Panc1 (cell line): ENCODE data around the gene KCNG1. TPM values are rescaled to one million over a fixed set of nuclear protein-coding genes. Genes with fewer than 3 reads are reported as not detected.

Experiments used
- ATAC-seq: fragments of 200-7000 bp; cut with Tn5 transposase; 2 replicates; pipeline ENCODE4 v1.9.1; 2020; ENCODE audit warnings: mild to moderate bottlenecking, moderate library complexity
- BruUV-seq: library from RNA; stranded (reverse); fragments of 400-500 nt; replicated peaks from 2 replicates; lab custom pipeline; 2021; lab: Mats Ljungman, UMichigan
- CTCF ChIA-PET: fragments of 300-600 bp; sonication (Branson Sonifier 250); formaldehyde crosslinking; loops from one replicate; lab custom pipeline; 2022; ENCODE audit warnings: antibody characterized with exemption; lab: Charles Lee
- POLR2A ChIA-PET: fragments of 300-600 bp; sonication (Branson Sonifier 250); formaldehyde crosslinking; loops from one replicate; lab custom pipeline; 2022; ENCODE audit warnings: antibody characterized with exemption; lab: Charles Lee
- DNase-seq: peaks from one replicate; pipeline ENCODE4 v3.0.0-alpha.2; 2010; ENCODE audit warnings: low read depth, low spot score
- H3K27ac ChIP-seq: 2 replicates; pipeline ENCODE4 v1.5.1; 2011; ENCODE audit warnings: mild to moderate bottlenecking, low read length, inconsistent platforms
- H3K27me3 ChIP-seq: fragments of 200-500 bp; sonication (Bioruptor generic); 2 replicates; pipeline ENCODE4 v1.6.0; 2014; ENCODE audit warnings: low read length, inconsistent platforms; ENCODE audit not compliant: control insufficient read depth, insufficient read depth
- H3K36me3 ChIP-seq: fragments of 200-500 bp; sonication (Bioruptor generic); 2 replicates; pipeline ENCODE4 v1.5.1; 2014; ENCODE audit warnings: inconsistent platforms, mild to moderate bottlenecking, low read length, moderate library complexity; ENCODE audit not compliant: control insufficient read depth, insufficient read depth
- H3K4me1 ChIP-seq: 2 replicates; pipeline ENCODE4 v1.5.1; 2011; ENCODE audit warnings: inconsistent platforms, mild to moderate bottlenecking, low read length, moderate library complexity; ENCODE audit not compliant: control insufficient read depth, insufficient read depth
- H3K4me3 ChIP-seq, 2 experiments: 2 replicates each; pipeline ENCODE4 v1.5.1; 2011 to 2012; ENCODE audit warnings: low read depth in 2 of 2, low read length in 2 of 2, mild to moderate bottlenecking in 2 of 2, inconsistent platforms in 1 of 2, moderate library complexity in 1 of 2
- H3K9me3 ChIP-seq: fragments of 200-500 bp; sonication (Bioruptor generic); 2 replicates; pipeline ENCODE4 v1.5.1; 2014; ENCODE audit warnings: low read depth, mild to moderate bottlenecking, inconsistent platforms, low read length, moderate library complexity; ENCODE audit not compliant: control insufficient read depth, insufficient read depth
- POLR2AphosphoS5 ChIP-seq: IDR thresholded peaks from 2 replicates; pipeline ENCODE4 v1.6.1; 2012; ENCODE audit warnings: mild to moderate bottlenecking, low read depth, low read length, moderate library complexity
- SIN3A ChIP-seq: IDR thresholded peaks from 2 replicates; pipeline ENCODE4 v1.6.1; 2012; ENCODE audit warnings: low read depth, mild to moderate bottlenecking, low read length, moderate library complexity, borderline replicate concordance; ENCODE audit not compliant: insufficient read depth
- TCF7L2 ChIP-seq: IDR thresholded peaks from 2 replicates; pipeline ENCODE4 v1.6.1; 2011; ENCODE audit warnings: mild to moderate bottlenecking, low read depth, low read length, inconsistent platforms
- in situ Hi-C: cut with HindIII; loops from 2 replicates; pipeline ENCODE4 v1.10.0; 2016; ENCODE audit warnings: low sequenced_read_pairs, low pct_unique_long_range_greater_than_20kb
- intact Hi-C: fragments of 100-400 bp; cut with micrococcal nuclease; formaldehyde crosslinking; loops from one replicate; pipeline ENCODE4 v1.10.0; 2022; ENCODE audit not compliant: unreplicated experiment
- total RNA-seq: library from RNA; stranded (reverse); gene quantifications from one replicate; pipeline ENCODE4 v1.2.1, GENCODE V29; 2021; ENCODE audit not compliant: unreplicated experiment
- TF ChIP-seq, protein P1 (sequence below): fragments of 450-650 bp; IDR thresholded peaks from 2 replicates; pipeline ENCODE4 v1.5.1; 2017; ENCODE audit warnings: mild to moderate bottlenecking
- TF ChIP-seq, protein P2 (sequence below), 2 experiments: IDR thresholded peaks; 2 replicates each; pipeline ENCODE4 v1.6.1; 2011 to 2012; ENCODE audit warnings: low read depth in 2 of 2, control low read depth in 1 of 2, low read length in 1 of 2, mild to moderate bottlenecking in 1 of 2, moderate library complexity in 1 of 2; ENCODE audit not compliant: insufficient read depth in 1 of 2

KCNG1 gene
- total RNA-seq, 1 experiment from 2014 or later, result 7.4 TPM

DNA sequence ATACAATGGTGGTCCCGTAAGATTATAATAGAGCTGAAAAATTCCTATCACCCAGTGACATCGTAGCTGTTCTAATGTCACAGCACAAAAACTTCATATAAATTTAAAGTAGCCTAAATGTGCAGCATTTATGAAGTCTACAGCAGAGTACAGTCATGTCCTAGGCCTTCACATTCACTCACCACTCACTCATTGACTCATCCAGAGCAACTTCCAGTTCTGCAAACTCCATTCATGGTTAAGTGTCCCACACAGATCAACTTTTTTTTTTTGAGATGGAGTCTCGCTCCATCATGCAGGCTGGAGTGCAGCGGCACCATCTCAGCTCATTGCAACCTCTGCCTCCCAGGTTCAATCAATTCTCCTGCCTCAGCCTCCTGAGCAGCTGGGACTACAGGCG, 20.9 kb upstream of the KCNG1 start:
- no peak for TF ChIP-seq SIN3A
- TF ChIP-seq, protein P1, sequence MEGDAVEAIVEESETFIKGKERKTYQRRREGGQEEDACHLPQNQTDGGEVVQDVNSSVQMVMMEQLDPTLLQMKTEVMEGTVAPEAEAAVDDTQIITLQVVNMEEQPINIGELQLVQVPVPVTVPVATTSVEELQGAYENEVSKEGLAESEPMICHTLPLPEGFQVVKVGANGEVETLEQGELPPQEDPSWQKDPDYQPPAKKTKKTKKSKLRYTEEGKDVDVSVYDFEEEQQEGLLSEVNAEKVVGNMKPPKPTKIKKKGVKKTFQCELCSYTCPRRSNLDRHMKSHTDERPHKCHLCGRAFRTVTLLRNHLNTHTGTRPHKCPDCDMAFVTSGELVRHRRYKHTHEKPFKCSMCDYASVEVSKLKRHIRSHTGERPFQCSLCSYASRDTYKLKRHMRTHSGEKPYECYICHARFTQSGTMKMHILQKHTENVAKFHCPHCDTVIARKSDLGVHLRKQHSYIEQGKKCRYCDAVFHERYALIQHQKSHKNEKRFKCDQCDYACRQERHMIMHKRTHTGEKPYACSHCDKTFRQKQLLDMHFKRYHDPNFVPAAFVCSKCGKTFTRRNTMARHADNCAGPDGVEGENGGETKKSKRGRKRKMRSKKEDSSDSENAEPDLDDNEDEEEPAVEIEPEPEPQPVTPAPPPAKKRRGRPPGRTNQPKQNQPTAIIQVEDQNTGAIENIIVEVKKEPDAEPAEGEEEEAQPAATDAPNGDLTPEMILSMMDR, result no peak
- TF ChIP-seq POLR2AphosphoS5, result no peak
- TF ChIP-seq, protein P2, sequence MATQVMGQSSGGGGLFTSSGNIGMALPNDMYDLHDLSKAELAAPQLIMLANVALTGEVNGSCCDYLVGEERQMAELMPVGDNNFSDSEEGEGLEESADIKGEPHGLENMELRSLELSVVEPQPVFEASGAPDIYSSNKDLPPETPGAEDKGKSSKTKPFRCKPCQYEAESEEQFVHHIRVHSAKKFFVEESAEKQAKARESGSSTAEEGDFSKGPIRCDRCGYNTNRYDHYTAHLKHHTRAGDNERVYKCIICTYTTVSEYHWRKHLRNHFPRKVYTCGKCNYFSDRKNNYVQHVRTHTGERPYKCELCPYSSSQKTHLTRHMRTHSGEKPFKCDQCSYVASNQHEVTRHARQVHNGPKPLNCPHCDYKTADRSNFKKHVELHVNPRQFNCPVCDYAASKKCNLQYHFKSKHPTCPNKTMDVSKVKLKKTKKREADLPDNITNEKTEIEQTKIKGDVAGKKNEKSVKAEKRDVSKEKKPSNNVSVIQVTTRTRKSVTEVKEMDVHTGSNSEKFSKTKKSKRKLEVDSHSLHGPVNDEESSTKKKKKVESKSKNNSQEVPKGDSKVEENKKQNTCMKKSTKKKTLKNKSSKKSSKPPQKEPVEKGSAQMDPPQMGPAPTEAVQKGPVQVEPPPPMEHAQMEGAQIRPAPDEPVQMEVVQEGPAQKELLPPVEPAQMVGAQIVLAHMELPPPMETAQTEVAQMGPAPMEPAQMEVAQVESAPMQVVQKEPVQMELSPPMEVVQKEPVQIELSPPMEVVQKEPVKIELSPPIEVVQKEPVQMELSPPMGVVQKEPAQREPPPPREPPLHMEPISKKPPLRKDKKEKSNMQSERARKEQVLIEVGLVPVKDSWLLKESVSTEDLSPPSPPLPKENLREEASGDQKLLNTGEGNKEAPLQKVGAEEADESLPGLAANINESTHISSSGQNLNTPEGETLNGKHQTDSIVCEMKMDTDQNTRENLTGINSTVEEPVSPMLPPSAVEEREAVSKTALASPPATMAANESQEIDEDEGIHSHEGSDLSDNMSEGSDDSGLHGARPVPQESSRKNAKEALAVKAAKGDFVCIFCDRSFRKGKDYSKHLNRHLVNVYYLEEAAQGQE (IDR thresholded peaks at IDR 0.05; ENCODE audit: insufficient read depth in 1 of 2, low read depth in 2 of 2, low read length in 1 of 2), result no peak
- no peak for TF ChIP-seq TCF7L2
- BruUV-seq, result no TSS peak
- Histone ChIP-seq H3K27ac (no peak overlapping the region), H3K9me3 (no peaks in the 10 kb centered on the region), H3K4me3 (no peak overlapping the region), H3K4me1 (no peaks in the 10 kb centered on the region), H3K27me3 (no peaks in the 10 kb centered on the region), H3K36me3 (no peaks in the 10 kb centered on the region)
- intact Hi-C loops (no loop called here), in situ Hi-C loops (no loop called here)
- CTCF ChIA-PET, result no interaction called here
- no peak for DNase-seq
- ATAC-seq, result no peak
- POLR2A ChIA-PET, result no interaction called here

DNA sequence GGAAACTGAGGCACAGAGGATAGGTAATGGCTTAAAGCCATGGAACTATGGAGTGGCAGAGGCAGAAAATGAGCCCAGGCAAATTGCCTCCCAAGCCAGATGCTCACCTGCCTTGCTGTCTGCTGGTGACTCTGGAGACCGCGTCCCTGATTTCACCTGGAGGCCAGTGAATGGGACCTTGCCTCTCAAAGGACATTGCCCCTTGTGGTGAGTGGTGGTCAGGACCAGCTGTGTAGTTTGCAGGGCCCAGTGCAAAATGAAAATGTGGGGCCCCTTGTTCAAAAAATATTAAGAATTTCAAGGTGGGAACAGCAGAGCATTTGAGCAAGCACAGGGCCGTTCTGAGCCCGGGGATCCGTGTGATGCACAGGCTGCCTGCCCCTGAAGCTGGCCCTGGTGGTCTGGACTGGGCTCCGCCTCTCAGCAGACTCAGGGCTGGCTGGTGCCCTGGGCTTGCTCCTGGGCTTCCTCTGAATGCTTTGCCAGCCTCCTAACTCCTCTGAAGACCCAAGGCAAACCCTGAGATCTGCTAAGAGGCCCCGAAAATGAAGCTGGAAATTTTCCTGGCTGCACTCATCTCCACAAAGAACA, 19.8 kb upstream of the KCNG1 start:
- ChIA-PET CTCF (interaction anchor here (0.7 kb wide), 1 partner anchor 85 kb away, joined by 3 read pairs; no protein-coding TSS in a partner anchor), POLR2A (no interaction called here)
- Histone ChIP-seq H3K36me3 (no peaks in the 10 kb centered on the region), H3K27me3 (no peaks in the 10 kb centered on the region), H3K9me3 (no peaks in the 10 kb centered on the region), H3K4me1 (no peaks in the 10 kb centered on the region), H3K27ac (no peak overlapping the region), H3K4me3 (no peak overlapping the region)
- TF ChIP-seq TCF7L2 (no peak), SIN3A (no peak), POLR2AphosphoS5 (no peak)
- TF ChIP-seq, protein P2 (IDR thresholded peaks at IDR 0.05; ENCODE audit: insufficient read depth in 1 of 2, low read depth in 2 of 2, low read length in 1 of 2), result no peak
- TF ChIP-seq, protein P1, result no peak
- ATAC-seq (peak; percentile 65), DNase-seq (no peak)
- intact Hi-C loops, result no loop called here
- in situ Hi-C loops, result no loop called here
- no TSS peak for BruUV-seq
